Measurements from ENCODE around the gene PCSK1. TPM values are rescaled to one million over a fixed set of nuclear protein-coding genes. Genes with fewer than 3 reads are reported as not detected.
"Not testable (repeated sequence)": the region's sequence is repeated elsewhere in the genome, so short reads cannot be mapped to it uniquely, and the experiment has no call there.

The PCSK1 gene
- polyA plus RNA-seq, 1 experiment: not detected

- TF ChIP-seq CTCF (IDR thresholded peaks at IDR 0.05; ENCODE audit: low read depth, low read length): no peak
- no peak for DNase-seq (ENCODE audit: low read depth, low spot score)
- CTCF ChIA-PET: no interaction called here
- Histone ChIP-seq H3K9me3 (ENCODE audit: control insufficient read depth, insufficient read depth, low read length) (no peaks in the 10 kb centered on the region), H3K4me3 (ENCODE audit: low read depth, low read length) (no peak overlapping the region), H3K27me3 (ENCODE audit: control insufficient read depth, insufficient read depth, low read length) (peaks cover 6% of the 10 kb centered on the region), H3K27ac (ENCODE audit: low read depth, low read length) (no peak overlapping the region)
- POLR2A ChIA-PET: no interaction called here
Observed at GRCh38 chr5:96404191-96404867, 28.7 kb downstream of the PCSK1 start.

- ChIA-PET CTCF (no interaction called here), POLR2A (no interaction called here)
- TF ChIP-seq CTCF (IDR thresholded peaks at IDR 0.05; ENCODE audit: low read depth, low read length): no peak
- no peaks in the 10 kb centered on the region for H3K9me3 ChIP-seq (ENCODE audit: control insufficient read depth, insufficient read depth, low read length)
- no peak for DNase-seq (ENCODE audit: low read depth, low spot score)
- H3K4me3 ChIP-seq (ENCODE audit: low read depth, low read length): no peak overlapping the region
- peaks cover 6% of the 10 kb centered on the region for H3K27me3 ChIP-seq (ENCODE audit: control insufficient read depth, insufficient read depth, low read length)
- no peak overlapping the region for H3K27ac ChIP-seq (ENCODE audit: low read depth, low read length)
Observed at GRCh38 chr5:96402500-96402899, 30.5 kb downstream of the PCSK1 start.

- no peak for TF ChIP-seq CTCF (IDR thresholded peaks at IDR 0.05; ENCODE audit: low read depth, low read length)
- no peak for DNase-seq (ENCODE audit: low read depth, low spot score)
- no peak overlapping the region for H3K27ac ChIP-seq (ENCODE audit: low read depth, low read length)
- ChIA-PET POLR2A (interaction anchor here (0.7 kb wide), 1 partner anchor 13 kb away, joined by 5 read pairs; no protein-coding TSS in a partner anchor), CTCF (interaction anchor here (1.9 kb wide), 1 partner anchor 205 kb away, joined by 8 read pairs; no protein-coding TSS in a partner anchor)
- no peaks in the 10 kb centered on the region for H3K9me3 ChIP-seq (ENCODE audit: control insufficient read depth, insufficient read depth, low read length)
- no peak overlapping the region for H3K4me3 ChIP-seq (ENCODE audit: low read depth, low read length)
- no peaks in the 10 kb centered on the region for H3K27me3 ChIP-seq (ENCODE audit: control insufficient read depth, insufficient read depth, low read length)
Observed at GRCh38 chr5:96396878-96397277, 36.2 kb downstream of the PCSK1 start.

GRCh38 chr5:96395295-96395694, 37.8 kb downstream of the PCSK1 start:
- POLR2A ChIA-PET; DNase-seq (ENCODE audit: low read depth, low spot score); H3K9me3 ChIP-seq (ENCODE audit: control insufficient read depth, insufficient read depth, low read length); H3K27me3 ChIP-seq (ENCODE audit: control insufficient read depth, insufficient read depth, low read length); H3K27ac ChIP-seq (ENCODE audit: low read depth, low read length); H3K4me3 ChIP-seq (ENCODE audit: low read depth, low read length): not testable (repeated sequence)
- CTCF ChIA-PET: interaction anchor here (0.9 to 1.3 kb wide), 2 partner anchors 11 to 206 kb away, joined by 3 read pairs; no protein-coding TSS in a partner anchor

- H3K9me3 ChIP-seq (ENCODE audit: control insufficient read depth, insufficient read depth, low read length): no peaks in the 10 kb centered on the region
- CTCF ChIA-PET: interaction anchor here (1.5 kb wide), 1 partner anchor 210 kb away, joined by 4 read pairs; no protein-coding TSS in a partner anchor
Observed at GRCh38 chr5:96391921-96392320, 41.1 kb downstream of the PCSK1 start.

More at GRCh38 chr5:96391921-96392320, 41.1 kb downstream of the PCSK1 start:
- H3K27ac ChIP-seq (ENCODE audit: low read depth, low read length): no peak overlapping the region
- POLR2A ChIA-PET: no interaction called here
- no peak for TF ChIP-seq CTCF (IDR thresholded peaks at IDR 0.05; ENCODE audit: low read depth, low read length)
- no peak for DNase-seq (ENCODE audit: low read depth, low spot score)
- peaks cover 3% of the 10 kb centered on the region for H3K27me3 ChIP-seq (ENCODE audit: control insufficient read depth, insufficient read depth, low read length)
- no peak overlapping the region for H3K4me3 ChIP-seq (ENCODE audit: low read depth, low read length)
